ENCODE data around the gene CCDC27.

The CCDC27 gene

GRCh38 chr1:3718764-3719163, 33.5 kb upstream of the CCDC27 start:
- no peak for DNase-seq (ENCODE audit: low read depth in 2 of 2)

GRCh38 chr1:3721955-3722465, 30.2 kb upstream of the CCDC27 start:
- DNase-seq (ENCODE audit: low read depth in 2 of 2), result no peak

GRCh38 chr1:3722846-3723245, 29.4 kb upstream of the CCDC27 start:
- DNase-seq (ENCODE audit: low read depth in 2 of 2), result no peak

GRCh38 chr1:3724416-3725030, 27.7 kb upstream of the CCDC27 start:
- DNase-seq (ENCODE audit: low read depth in 2 of 2), result peak; percentile 50 to 55

- no peak for DNase-seq (ENCODE audit: low read depth in 2 of 2)
Observed at GRCh38 chr1:3725366-3725765, 26.9 kb upstream of the CCDC27 start.

- peak; percentile 12 to 14 for DNase-seq (ENCODE audit: low read depth in 2 of 2)
Observed at GRCh38 chr1:3727042-3727824, 25.0 kb upstream of the CCDC27 start.

- DNase-seq (ENCODE audit: low read depth in 2 of 2), result no peak
Observed at GRCh38 chr1:3727825-3728776, 24.1 kb upstream of the CCDC27 start.

- no peak for DNase-seq (ENCODE audit: low read depth in 2 of 2)
Observed at GRCh38 chr1:3729594-3730542, 22.4 kb upstream of the CCDC27 start.

GRCh38 chr1:3730543-3731247, 21.6 kb upstream of the CCDC27 start:
- no peak for DNase-seq (ENCODE audit: low read depth in 2 of 2)

- no peak for DNase-seq (ENCODE audit: low read depth in 2 of 2)
Observed at GRCh38 chr1:3731583-3732433, 20.4 kb upstream of the CCDC27 start.

GRCh38 chr1:3732434-3733093, 19.7 kb upstream of the CCDC27 start:
- no peak for DNase-seq (ENCODE audit: low read depth in 2 of 2)

GRCh38 chr1:3733094-3733882, 19.0 kb upstream of the CCDC27 start:
- no peak for DNase-seq (ENCODE audit: low read depth in 2 of 2)

GRCh38 chr1:3733883-3734589, 18.2 kb upstream of the CCDC27 start:
- DNase-seq (ENCODE audit: low read depth in 2 of 2), result no peak

- no peak for DNase-seq (ENCODE audit: low read depth in 2 of 2)
Observed at GRCh38 chr1:3734602-3735001, 17.6 kb upstream of the CCDC27 start.

GRCh38 chr1:3735027-3735681, 17.1 kb upstream of the CCDC27 start:
- DNase-seq (ENCODE audit: low read depth in 2 of 2), result no peak

GRCh38 chr1:3735688-3736087, 16.6 kb upstream of the CCDC27 start:
- DNase-seq (ENCODE audit: low read depth in 2 of 2), result no peak

- DNase-seq (ENCODE audit: low read depth in 2 of 2), result no peak
Observed at GRCh38 chr1:3736131-3736561, 16.1 kb upstream of the CCDC27 start.

Measured in stimulated activated CD8-positive, alpha-beta memory T cell treated with anti-CD3 and anti-CD28 coated beads, Interleukin-15, amount 100 ng/mL, for 48 hours (primary cell).